ENCODE results near the gene ATP8A1.
"Not testable (repeated sequence)": the region's sequence is repeated elsewhere in the genome, so short reads cannot be mapped to it uniquely, and the experiment has no call there.

Gene ATP8A1

DNA sequence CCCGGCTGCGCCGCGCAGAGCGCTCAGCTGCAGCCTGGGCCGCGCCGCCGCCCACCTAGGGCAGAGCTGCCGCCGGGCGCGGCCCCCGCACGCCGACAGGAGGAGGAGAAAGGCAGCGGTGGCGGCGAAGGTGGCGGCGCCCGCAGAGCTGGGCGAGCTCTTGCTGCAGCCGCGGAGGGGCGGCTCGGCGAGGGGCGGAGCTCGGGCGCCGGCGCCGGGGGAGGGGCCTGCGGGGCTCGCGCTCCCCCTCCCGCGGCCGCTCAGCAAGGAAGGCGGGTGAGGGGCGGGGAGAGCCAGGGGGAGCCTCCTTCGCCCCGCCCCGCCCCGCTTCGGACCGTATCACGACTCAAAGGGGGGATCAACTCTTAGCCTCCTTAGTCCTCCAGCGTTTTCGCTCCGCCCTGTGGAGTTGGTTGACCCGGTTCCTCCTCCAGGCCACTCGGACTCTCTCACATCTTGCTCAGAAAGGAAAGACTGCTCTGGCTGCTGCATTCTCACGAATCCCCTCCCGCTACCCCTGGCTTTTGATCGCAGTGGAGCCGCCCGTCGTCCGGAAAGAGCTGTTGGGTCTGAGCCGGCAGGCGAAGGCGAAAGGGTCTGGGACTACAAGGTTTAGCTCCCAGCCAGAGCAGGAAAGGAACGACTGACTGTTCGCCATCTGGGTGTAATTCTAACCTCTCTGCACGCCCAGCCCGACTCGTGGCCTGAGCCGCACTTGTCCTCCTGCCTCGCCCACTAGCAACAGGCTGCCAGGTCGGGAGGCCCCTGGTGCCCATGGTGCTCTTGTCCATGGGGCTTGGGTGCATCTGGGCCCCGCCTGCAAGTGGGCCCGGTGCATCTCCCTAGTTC is at the start of gene ATP8A1:
TSS of gene ATP8A1 (minus strand) at position 162 of the 849 bp plus-strand sequence. CDS start 232 bp downstream, outside the sequence.
- peak; percentile 96 for DNase-seq

DNA sequence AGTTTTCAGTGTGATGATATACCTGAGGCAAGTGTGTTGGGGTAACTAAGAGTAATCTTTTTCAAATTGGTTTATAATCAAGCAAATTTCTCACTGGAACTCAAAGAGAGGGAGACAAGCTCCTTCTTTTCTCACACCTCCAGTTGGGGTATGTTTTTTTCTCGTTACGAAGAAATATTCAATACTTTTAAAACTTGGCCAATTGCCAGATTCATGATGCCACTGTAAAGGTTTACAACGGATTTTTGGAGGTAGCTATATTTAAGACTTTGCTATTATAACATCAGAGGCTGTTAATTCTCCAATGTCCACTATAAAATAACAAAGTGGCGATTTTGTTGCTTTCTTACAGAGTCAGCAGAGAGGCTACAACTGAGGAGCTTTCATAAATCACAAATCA is 49.2 kb upstream of the ATP8A1 start:
- DNase-seq, result no peak

DNA sequence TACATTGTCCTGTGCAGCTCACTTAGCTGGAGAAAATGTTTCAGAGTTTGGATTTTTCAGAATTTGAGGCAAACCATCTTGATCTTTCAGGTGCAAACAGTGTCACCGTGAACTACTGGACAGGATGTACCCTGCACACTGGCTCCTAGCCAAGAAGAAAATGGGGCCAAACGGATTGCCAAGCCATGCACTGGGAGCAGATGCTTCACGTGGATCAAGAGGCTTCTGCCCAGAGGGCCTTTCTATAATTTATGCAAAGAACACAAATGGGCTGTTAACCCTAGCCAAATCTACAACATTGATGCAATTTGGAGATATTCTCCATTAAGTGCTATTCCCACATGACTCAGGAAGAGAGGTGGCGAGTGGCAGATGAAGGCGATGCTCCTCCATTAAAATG is 46.9 kb upstream of the ATP8A1 start:
- no peak for DNase-seq

DNA sequence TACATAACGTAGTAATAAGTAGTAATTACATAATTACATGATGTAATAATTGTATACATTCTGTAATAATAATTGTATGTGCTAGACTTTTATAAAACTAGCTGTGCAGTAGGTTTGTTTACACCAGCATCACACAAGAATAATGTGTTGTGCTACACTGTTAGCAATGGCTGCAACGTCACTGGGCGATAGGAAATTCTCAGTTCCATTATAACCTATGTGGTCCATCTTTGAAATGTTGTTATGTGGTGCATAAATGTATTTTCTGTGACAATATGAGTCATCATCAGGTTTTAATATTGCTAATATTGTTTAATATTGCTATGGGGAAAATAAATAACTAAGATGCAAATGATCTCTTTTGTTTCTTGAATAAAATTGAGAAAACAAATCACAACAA is 46.0 kb upstream of the ATP8A1 start:
- DNase-seq, result no peak

DNA sequence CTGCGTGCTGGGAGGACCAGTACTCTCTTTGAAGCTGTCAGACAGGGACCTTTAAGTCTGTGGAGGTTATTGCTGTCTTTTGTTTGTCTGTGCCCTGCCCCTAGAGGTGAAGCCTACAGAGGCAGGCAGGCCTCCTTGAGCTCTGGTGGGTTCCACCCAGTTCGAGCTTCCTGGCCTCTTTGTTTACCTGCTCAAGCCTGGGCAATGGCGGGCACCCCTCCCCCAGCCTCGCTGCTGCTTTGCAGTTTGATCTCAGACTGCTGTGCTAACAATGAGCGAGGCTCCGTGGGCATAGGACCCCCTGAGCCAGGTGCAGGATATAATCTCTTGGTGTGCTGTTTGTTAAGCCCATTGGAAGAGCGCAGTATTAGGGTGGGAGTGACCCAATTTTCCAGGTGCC is 44.9 kb upstream of the ATP8A1 start:
- not testable (repeated sequence) for DNase-seq

DNA sequence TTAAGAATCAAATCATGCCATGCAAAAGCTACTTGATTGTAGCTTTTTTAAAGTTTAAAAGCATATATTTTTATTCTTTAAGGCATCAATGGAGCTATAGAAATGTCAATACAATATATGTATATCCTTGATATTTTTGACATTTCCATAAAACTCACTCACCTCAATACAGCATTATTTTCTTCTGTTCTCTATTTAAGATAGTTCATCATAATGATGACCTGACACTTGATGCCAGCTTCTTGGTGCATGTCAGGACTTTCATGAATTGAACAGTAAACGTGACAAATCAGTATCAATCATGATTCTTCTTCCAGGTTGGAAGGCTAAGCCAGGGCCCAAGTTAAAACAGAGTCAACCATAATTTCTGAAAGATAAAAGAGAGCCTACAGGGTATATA is 33.6 kb upstream of the ATP8A1 start:
- no peak for DNase-seq

DNA sequence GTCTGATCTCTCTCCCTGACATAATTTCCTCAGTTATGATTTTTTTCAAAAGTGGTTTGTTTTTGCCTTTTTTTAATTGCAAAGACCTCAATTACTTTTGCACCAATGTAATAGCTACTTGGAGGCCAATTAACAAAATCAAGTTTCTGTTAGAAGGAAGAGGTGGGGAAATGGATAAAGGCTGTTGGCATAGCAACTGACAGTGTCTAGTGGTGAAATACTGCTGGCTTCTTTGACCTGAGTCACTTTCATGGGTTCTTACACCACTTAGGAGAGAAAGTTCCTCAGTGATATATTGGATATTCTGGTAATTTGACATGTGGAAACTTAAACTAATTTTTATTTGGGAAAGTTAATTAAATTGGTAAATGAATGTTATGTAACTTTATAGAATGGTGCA is 26.5 kb upstream of the ATP8A1 start:
- DNase-seq, result no peak

DNA sequence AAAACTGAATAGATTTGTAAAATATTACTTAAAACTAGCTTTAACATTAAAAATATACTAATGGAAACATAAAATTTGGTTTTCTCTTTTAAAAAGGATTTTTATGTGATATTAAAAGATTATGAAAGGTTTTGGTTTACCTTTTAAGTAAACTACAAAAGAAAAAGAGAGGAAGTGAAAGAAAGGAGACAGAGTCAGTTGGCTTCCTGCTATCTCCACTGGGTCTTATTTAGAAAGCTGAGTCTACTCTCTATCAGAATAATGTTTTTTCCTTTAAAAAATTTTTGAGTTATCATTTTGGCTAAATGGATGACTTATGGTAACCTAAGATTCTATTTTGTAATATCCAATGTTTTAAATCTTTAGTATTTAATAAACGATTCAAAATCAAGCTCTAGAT is 21.6 kb upstream of the ATP8A1 start:
- no peak for DNase-seq

DNA sequence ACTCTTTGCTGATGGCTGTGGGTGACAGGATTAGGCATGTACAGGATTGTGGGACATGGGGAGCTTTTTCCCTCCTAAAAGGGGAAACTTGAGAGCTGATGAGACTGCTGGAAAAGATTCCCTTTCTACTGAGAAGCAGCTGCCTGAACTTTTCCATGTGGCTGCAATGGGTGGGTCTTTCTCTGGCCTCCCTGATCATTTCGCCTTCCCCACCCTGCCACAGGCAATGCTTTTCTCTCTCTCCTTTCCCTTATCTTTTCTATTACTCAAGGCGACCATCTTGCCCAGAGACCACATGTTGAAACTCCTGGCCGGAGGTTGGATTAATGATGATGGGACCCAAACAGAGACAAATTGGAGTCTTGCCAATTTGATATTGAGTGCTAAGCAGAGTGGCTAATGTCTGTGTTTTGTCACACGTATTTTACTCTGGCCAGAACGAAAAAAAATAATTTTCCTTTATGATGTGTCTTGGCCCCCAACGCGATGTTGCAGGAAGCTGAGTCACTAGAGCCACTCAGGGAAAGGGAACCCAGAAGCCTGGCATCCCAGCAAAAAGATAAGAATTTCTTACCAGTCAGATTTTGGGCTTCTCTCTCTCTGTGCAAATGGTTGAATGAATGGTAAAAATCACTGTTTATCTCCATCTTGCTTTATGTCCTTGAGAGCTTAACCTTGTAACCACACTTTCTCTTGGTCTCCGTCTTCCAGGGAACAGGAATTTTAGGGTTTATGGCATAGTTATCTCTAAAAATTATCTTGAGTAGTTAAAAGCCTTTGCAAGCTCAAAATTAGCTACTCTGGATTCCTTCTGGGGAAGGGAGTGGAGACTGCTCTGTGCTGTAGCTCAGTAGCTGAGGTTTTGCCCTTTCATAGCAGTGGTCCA is 19.4 kb upstream of the ATP8A1 start:
- DNase-seq, result no peak

DNA sequence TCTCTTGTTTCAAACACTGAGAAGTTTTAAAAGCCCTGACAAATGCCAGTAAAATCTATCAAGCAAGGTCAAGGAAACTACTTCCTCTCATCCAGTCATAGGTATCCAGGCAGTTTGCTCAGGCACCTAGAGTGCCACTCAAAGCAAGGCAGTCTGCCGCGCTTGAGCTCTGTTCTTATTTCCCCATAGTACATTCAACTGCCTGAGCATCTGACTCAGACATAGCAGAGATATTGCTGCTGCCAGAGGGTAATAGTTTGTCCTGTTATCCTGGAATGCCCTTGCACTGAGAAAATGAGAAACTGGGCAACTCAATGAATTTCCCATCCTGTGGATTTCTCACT is 16.1 kb upstream of the ATP8A1 start:
- peak; percentile 12 for DNase-seq

DNA sequence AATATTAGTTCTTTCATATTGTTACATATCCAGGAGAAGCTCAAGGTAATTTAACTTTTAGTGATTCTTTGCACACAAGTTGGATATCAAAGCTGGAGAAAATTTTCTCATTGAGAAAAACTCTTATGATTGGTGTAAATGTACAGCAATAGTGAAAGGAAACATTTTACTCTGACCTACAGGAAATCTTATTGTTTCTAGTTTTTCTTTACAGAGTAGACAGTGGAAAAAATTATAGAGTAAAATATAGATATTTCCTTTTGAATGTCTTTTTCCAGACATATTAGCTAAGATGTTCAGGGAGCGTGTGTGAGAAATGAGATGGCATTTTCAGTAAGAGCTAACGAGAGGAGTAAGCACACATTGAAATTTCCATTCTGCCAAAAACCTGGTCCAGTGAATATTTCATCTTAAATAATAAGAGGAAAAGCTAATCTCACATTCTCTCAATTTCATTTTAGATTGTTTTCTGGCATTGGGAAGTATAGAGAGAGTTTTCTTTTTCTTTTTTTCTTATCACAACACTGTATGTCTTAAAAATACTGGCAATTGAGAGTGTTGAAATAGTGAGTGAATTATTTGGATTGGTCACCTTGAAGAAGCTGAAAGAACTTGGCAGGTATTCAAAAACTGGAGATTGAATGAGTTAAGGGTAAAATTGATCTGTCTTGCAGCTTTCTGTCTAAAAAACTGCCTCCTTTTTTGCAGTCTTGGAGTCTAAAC is 15.6 kb upstream of the ATP8A1 start:
- DNase-seq, result no peak

DNA sequence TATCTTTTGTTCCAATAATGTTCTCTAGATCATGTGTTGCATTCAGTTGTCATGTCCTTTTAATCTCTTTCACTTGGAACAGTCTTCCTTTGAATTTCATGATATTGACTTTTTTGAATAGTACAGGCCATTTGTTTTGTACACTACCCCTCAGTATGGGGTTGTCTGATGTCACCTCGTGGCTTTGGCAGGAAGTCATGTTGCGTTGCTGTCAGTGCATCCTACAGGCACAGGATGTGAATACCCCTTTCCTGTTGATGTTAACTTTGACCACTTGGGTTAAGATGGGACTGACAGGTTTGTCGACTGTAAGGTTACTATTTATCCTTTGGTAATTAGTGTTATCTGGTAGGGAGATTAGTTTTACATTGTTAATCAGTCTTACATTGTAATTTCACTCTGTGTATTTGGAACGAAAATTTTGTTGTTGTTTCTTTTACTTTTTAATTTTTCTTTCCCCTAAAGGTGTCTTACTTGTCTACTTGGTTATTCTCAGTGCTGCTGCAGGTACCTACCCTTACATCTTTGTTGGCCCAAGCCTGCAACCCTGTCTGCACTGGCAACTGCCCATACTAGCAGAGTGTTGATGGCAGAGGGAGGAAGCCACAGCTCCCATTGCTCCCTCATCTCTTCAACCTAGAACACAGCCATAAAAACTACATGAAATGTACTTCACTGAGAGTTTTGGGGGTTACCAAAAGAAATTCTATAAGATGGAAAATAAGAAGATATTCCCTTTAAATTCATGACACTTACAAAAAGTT is 14.7 kb upstream of the ATP8A1 start:
- peak; percentile 60 for DNase-seq

DNA sequence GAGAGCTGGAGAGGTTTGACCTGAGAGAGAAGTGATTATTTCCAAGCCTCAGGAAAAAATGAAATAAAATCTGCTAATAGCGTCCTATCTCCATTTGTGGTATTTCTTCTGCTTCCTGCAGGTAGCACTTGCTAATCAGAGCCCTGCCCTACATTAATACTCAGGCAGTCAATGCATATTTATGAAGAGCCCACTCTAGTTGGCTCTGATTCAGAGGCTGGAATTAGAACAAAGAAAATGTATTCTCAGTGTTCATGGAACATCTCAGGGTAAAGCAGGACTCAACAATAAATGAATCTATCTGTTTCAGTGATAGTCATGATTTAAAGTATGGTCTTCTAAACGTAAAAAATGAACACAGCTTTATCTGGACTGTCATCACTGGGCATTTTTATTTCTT is 1.4 kb upstream of the ATP8A1 start:
- no peak for DNase-seq

DNA sequence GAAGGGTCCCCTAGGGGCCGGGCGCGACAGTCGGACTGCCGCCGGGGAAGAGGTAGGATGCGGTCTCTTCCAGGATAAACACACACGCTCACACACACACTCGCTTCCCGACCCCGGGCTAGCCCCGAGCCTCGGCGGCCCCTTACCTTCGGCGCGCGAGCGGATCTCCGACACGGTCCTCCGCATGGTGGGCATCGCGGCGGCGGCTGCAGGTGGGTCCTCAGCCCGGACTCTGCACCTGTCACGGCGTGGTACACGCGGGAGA is 294 bp downstream of the ATP8A1 start:
- DNase-seq, result no peak

DNA sequence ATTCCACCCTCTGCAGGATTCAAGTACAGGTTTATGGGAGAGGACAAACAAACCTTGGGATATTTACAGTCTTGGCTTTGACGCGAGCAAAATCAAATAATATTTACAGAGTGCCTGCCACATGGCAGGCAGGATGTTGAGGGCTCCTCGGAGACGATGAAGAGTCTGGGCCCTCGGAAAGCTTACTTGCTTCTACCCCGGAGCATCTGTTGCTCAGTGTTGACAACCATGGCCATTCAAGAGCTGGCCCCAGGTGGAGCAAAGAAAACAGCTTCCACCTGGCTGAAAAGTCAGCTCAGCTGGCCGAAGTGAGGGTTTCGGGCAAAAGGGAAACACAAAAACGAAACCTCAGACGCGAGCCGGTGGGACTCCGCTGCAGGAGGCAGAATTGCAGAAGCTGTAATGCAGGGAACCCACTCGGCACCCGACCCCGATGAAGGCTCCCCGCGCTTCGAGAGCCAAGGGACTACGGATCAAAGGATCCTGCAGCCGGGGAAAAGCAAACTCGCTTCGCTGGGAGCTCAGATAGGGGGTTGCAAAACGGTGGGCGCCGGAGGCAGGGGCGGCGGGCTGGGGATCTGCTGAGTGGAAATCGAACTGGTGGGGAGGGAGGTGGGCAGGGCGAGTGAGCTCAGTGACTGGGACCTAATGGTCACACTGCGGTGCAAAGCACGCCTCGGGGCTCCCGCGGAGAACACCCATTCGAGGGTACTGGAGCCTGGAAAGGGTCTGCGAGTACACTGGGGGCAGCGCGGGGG is 805 bp downstream of the ATP8A1 start:
- DNase-seq, result peak; percentile 52

DNA sequence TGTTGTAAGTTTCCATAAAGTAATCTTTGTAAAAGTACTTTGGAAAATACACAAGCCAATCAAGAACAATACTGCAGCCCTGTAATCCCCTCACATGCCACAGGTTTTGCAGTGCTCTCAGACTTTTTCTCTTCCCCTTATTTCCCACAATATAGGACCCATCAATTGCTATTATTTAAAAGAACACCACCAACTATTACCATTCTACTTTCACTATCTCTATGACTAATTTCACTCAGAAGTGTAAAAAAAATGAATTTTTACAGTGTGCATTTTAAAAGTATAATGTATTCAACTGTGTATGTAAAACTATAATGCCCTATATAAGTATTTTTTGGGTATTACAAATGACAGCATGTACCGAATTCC is 1.7 kb downstream of the ATP8A1 start:
- DNase-seq, result no peak

DNA sequence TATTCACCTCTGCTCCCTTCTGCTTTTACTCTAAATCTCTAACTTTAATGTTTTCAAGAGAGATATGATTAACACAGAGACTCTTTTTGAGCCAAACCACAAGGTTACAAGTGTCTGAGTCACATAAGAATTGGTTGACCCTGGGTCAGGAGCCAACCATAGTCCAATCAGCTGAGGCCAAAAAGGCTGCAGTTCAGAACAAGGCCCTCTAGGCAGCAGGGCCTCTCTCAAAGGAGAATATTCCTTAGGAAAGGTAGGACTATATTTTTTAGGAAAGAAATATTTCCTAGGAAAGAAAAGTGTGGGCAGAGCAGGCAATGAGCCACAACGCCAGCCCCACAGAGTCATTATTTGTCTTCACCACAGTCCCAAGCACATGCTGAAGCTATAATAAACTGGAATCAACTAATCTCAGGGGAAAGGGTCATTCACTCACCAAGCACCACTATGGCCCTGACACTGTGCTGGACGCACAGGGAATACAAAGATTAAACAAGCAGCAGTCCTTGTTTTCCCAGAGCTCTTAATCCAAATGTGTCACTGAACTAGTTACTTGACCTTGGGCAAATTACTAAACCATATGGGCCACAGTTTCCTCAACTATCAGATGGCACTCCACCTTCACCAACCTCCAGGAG is 2.2 kb downstream of the ATP8A1 start:
- peak; percentile 36 for DNase-seq

DNA sequence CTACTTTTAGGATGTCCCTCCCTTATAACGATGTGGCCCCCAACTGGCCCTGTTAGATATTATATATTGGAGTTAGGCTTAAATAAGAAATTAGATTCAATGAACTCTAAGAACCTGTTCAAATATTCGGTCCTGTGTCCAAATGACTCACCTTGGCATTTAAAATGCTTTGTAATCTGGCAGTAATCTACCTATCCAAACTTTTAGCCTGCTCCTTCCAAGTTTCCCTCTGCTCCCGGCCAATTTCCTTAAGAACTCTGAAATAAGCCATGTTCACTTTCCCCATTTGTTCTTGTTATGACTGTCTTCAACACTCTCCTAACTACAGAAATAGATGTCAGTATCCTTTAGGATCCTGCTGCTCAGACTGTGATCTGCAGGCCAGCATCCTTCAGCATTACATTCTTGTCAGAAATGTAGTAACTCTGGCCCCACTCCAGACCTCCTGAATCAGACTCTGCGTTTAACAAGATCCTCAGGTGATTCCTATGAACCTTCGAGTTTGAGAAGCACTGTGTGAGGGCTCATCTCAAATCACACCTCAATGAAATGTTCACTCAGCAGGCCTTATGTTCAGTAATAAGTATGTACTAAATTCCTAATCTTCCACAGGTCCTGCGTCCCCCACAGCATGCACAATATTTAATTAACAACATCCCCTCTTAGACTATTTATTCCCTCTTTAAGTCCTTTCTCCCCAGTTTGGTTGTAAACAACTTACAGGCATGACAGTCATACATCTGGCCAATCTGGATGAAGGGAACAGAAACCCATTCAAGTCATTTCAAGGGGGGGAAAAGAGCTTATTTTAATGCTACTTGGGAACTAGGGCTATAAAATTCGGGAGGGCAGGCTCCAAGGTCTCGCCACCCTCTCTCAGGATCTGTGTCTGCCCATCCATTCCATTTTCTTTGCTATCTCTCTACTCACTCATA is 3.0 kb downstream of the ATP8A1 start:
- DNase-seq, result no peak

DNA sequence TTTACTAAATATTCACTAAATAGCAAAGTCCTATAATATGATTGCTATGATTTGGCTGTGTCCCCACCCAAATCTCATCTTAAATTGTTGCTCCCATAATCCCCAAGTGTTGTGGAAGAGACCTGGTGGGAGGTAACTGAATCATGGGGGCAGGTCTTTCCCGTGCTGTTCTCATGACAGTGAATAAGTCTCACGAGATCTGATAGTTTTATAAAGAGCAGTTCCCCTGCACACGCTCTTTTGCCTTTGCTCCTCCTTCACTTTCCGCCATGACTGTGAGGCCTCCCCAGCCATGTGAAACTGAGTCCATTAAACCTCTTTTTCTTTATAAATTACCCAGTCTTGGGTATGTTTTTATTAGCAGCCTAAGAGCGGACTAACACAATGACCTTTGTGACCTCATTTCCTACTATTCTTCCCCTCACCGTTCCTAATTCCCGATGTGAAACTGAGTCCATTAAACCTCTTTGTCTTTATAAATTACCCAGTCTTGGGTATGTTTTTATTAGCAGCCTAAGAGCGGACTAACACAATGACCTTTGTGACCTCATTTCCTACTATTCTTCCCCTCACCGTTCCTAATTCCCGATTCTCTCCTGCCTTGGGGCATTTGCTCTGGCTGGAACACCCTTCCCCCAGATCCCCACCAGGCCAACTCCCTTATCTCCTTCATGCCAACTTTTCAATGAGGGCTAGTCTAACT is 4.2 kb downstream of the ATP8A1 start:
- DNase-seq, result not testable (repeated sequence)

DNA sequence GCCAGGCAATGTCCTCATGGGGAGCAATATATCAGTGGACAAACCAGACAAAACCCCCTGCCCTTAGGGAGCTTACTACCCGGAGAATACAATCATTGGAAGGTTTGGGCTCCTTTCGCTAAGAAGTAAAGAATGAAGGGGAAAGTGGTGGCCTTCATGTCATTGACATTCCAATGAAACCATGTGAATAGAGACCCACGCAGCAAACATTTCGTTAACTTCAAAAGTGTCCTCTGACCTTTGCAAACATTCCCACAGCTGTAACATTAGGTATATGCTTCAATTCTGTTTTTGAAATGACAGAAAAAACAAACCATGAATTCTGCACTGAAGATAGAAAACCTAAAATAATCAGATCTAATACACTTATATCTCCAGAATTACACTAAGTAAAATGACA is 7.0 kb downstream of the ATP8A1 start:
- no peak for DNase-seq

Data from CD4-positive, alpha-beta T cell treated with Interleukin-6 for 4 hours (primary cell).